GM23338 (cell line): ENCODE data around the gene EXOC7. TPM values are rescaled to one million over a fixed set of nuclear protein-coding genes. Genes with fewer than 3 reads are reported as not detected.

Source experiments
- ATAC-seq: fragments of 200-7000 bp; cut with Tn5 transposase; 3 replicates; pipeline ENCODE4 v1.9.1; 2020
- DNase-seq: peaks from one replicate; pipeline ENCODE4 v3.0.0-alpha.2; 2015; ENCODE audit warnings: low spot score
- H2AFZ ChIP-seq: fragments of 200-600 bp; sonication (generic); 2 replicates; pipeline ENCODE4 v1.8.0; 2016; ENCODE audit warnings: antibody characterized with exemption, mild to moderate bottlenecking, moderate library complexity
- H3F3A ChIP-seq: fragments of 200-600 bp; sonication (generic); replicated peaks from 2 replicates; pipeline ENCODE4 v1.8.0; 2017; ENCODE audit warnings: antibody characterized with exemption, mixed run types, low read depth
- H3K27ac ChIP-seq: fragments of 200-600 bp; sonication (generic); 2 replicates; pipeline ENCODE4 v1.6.1; 2016; ENCODE audit warnings: low read depth
- H3K27me3 ChIP-seq: fragments of 200-600 bp; sonication (generic); 2 replicates; pipeline ENCODE4 v1.8.0; 2016; ENCODE audit warnings: mild to moderate bottlenecking, mixed run types, moderate library complexity; ENCODE audit not compliant: insufficient read depth
- H3K36me3 ChIP-seq: fragments of 200-600 bp; sonication (generic); 2 replicates; pipeline ENCODE4 v1.8.0; 2016; ENCODE audit warnings: mild to moderate bottlenecking; ENCODE audit not compliant: insufficient read depth
- H3K4me1 ChIP-seq: fragments of 200-600 bp; sonication (generic); 2 replicates; pipeline ENCODE4 v1.8.0; 2016; ENCODE audit warnings: mild to moderate bottlenecking, moderate library complexity; ENCODE audit not compliant: insufficient read depth
- H3K4me2 ChIP-seq: fragments of 200-600 bp; sonication (generic); 2 replicates; pipeline ENCODE4 v1.7.1; 2017; ENCODE audit warnings: mixed run types
- H3K4me3 ChIP-seq: fragments of 200-600 bp; sonication (generic); 2 replicates; pipeline ENCODE4 v1.6.1; 2016; ENCODE audit warnings: mixed run types
- H3K79me2 ChIP-seq: fragments of 200-600 bp; sonication (generic); replicated peaks from 2 replicates; pipeline ENCODE4 v1.8.0; 2017; ENCODE audit warnings: mild to moderate bottlenecking; ENCODE audit not compliant: insufficient read depth
- H3K9me2 ChIP-seq: fragments of 200-600 bp; sonication (generic); 2 replicates; pipeline ENCODE4 v1.8.0; 2017; ENCODE audit not compliant: insufficient read depth
- H4K20me1 ChIP-seq: fragments of 200-600 bp; sonication (generic); replicated peaks from 2 replicates; pipeline ENCODE4 v1.8.0; 2017; ENCODE audit warnings: mild to moderate bottlenecking; ENCODE audit not compliant: insufficient read depth
- H3K27ac Mint-ChIP-seq: 2 replicates; pipeline ENCODE4 v1.8.0; 2020; ENCODE audit warnings: inconsistent platforms, mild to moderate bottlenecking, moderate library complexity, mixed read lengths
- H3K27me3 Mint-ChIP-seq: 3 replicates; pipeline ENCODE4 v1.8.0; 2022; ENCODE audit warnings: low read depth, mild to moderate bottlenecking, moderate library complexity, mixed read lengths, inconsistent platforms; ENCODE audit not compliant: insufficient read depth, poor library complexity
- H3K36me3 Mint-ChIP-seq: 3 replicates; pipeline ENCODE4 v1.8.0; 2021; ENCODE audit warnings: low read depth, mild to moderate bottlenecking, inconsistent platforms, moderate library complexity, mixed read lengths
- H3K4me1 Mint-ChIP-seq: 3 replicates; pipeline ENCODE4 v1.8.0; 2020; ENCODE audit warnings: mild to moderate bottlenecking, inconsistent platforms, mixed read lengths
- H3K4me3 Mint-ChIP-seq: 3 replicates; pipeline ENCODE4 v1.8.0; 2021; ENCODE audit warnings: moderate library complexity, mild to moderate bottlenecking, inconsistent platforms, mixed read lengths
- H3K9me3 Mint-ChIP-seq: 3 replicates; pipeline ENCODE4 v1.8.0; 2020; ENCODE audit warnings: moderate library complexity, mild to moderate bottlenecking, inconsistent platforms, mixed read lengths
- CREB1 ChIP-seq: fragments of 250-450 bp; sonication (Bioruptor Pico); IDR thresholded peaks from 2 replicates; pipeline ENCODE4 v1.5.0; 2020; ENCODE audit warnings: low read depth, mild to moderate bottlenecking, moderate library complexity
- EZH2 ChIP-seq: fragments of 200-600 bp; sonication (generic); IDR thresholded peaks from one replicate; pipeline ENCODE4 v1.8.0; 2017; ENCODE audit warnings: antibody characterized with exemption, mild to moderate bottlenecking, low read depth; ENCODE audit not compliant: unreplicated experiment
- EZH2phosphoT487 ChIP-seq: fragments of 200-600 bp; sonication (generic); IDR thresholded peaks from one replicate; pipeline ENCODE4 v1.8.1; 2018; ENCODE audit warnings: antibody characterized with exemption; ENCODE audit not compliant: unreplicated experiment
- JUNB ChIP-seq: IDR thresholded peaks from one replicate; pipeline ENCODE4 v1.6.1; 2016; ENCODE audit warnings: antibody characterized with exemption; ENCODE audit not compliant: unreplicated experiment
- NANOG ChIP-seq: IDR thresholded peaks from 2 replicates; pipeline ENCODE4 v1.6.1; 2016; ENCODE audit warnings: antibody characterized with exemption, borderline replicate concordance
- POLR2AphosphoS5 ChIP-seq: IDR thresholded peaks from 2 replicates; pipeline ENCODE4 v1.6.1; 2016; ENCODE audit warnings: antibody characterized with exemption, low read depth
- STAT1 ChIP-seq: IDR thresholded peaks from one replicate; pipeline ENCODE4 v1.6.1; 2016; ENCODE audit warnings: antibody characterized with exemption; ENCODE audit not compliant: unreplicated experiment
- ZNF114 ChIP-seq: fragments of 250-450 bp; sonication (Bioruptor Pico); IDR thresholded peaks from 2 replicates; pipeline ENCODE4 v1.5.0; 2020; ENCODE audit warnings: mild to moderate bottlenecking, moderate library complexity
- ZNF331 ChIP-seq: fragments of 250-450 bp; sonication (Bioruptor Pico); IDR thresholded peaks from 2 replicates; pipeline ENCODE4 v1.5.0; 2020; ENCODE audit warnings: low read depth, mild to moderate bottlenecking, moderate library complexity
- polyA plus RNA-seq: library from polyadenylated mRNA; unstranded; fragments of >200 nt; fragmentation: Nextera tagmentation; extraction: Ambion mirVana; gene quantifications from 2 replicates; pipeline ENCODE4 v1.2.1, GENCODE V29; 2016
- total RNA-seq: library from RNA; depleted of rRNA; stranded (reverse); fragments of >200 nt; shearing (Covaris generic); gene quantifications from 2 replicates; pipeline ENCODE4 v1.2.3, GENCODE V29; 2014
- TF ChIP-seq, protein P1 (sequence below): IDR thresholded peaks from 2 replicates; pipeline ENCODE4 v1.6.1; 2016; ENCODE audit warnings: antibody characterized with exemption
- TF ChIP-seq, protein P2 (sequence below), 2 experiments: fragments of 200-600 bp in 1 of 2; sonication (generic) in 1 of 2; conservative IDR thresholded peaks; 2 replicates each; pipeline versions ENCODE4 v1.5.1 to v1.6.1; 2016 to 2017; ENCODE audit warnings: antibody characterized with exemption in 2 of 2, low read depth in 2 of 2, mild to moderate bottlenecking in 2 of 2, moderate library complexity in 1 of 2
- TF ChIP-seq, protein P3 (sequence below): IDR thresholded peaks from one replicate; pipeline ENCODE4 v1.6.1; 2018; ENCODE audit warnings: antibody characterized with exemption; ENCODE audit not compliant: unreplicated experiment
- TF ChIP-seq, protein P4 (sequence below): fragments of 250-450 bp; sonication (Bioruptor Pico); IDR thresholded peaks from 2 replicates; pipeline ENCODE4 v1.5.0; 2020; ENCODE audit warnings: mild to moderate bottlenecking, moderate library complexity

The EXOC7 gene
- total and polyA plus RNA-seq, 2 experiments from 2014 or later, result 75.4 to 77.4 TPM

DNA sequence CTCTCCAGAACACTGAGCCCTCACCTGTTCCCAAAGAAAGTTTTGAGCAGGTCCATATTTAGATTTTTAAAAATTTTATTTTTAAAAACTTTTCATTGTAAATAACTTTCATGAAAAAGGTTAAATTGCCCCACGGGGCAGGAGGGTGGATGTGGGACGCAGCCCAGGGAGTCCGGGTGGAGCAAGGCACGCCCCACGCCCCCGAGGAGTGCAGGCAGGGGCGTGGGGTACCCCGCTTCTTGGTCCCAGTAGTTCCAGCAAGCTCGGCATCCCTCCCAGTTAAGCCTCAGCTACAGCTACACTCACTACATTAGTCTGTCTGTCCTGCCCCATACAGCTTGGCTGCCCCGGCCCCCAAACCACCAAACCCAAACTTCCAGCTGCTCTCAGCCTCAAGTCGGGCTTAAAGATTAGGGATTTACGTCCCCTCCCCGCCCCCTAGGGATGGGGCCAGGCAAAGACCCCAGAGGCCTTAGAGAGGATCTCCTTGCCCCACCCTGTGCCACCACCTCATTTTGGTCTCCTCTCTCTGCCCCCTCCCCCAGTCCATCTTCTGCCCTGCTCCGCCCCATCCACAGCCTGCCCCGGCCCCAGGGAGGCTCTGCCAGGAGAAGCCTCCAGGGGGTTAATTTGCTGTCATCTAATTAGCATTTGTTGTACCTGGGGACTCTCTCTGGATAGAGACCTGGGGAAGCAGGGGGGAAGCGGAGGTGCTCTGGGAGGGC, 32.9 kb upstream of the EXOC7 start:
- TF ChIP-seq ZNF331 (CRISPR knock-in tag), result no peak
- peak; percentile 19 for TF ChIP-seq EZH2
- TF ChIP-seq, protein P1, sequence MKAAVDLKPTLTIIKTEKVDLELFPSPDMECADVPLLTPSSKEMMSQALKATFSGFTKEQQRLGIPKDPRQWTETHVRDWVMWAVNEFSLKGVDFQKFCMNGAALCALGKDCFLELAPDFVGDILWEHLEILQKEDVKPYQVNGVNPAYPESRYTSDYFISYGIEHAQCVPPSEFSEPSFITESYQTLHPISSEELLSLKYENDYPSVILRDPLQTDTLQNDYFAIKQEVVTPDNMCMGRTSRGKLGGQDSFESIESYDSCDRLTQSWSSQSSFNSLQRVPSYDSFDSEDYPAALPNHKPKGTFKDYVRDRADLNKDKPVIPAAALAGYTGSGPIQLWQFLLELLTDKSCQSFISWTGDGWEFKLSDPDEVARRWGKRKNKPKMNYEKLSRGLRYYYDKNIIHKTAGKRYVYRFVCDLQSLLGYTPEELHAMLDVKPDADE, result no peak
- TF ChIP-seq, protein P2, sequence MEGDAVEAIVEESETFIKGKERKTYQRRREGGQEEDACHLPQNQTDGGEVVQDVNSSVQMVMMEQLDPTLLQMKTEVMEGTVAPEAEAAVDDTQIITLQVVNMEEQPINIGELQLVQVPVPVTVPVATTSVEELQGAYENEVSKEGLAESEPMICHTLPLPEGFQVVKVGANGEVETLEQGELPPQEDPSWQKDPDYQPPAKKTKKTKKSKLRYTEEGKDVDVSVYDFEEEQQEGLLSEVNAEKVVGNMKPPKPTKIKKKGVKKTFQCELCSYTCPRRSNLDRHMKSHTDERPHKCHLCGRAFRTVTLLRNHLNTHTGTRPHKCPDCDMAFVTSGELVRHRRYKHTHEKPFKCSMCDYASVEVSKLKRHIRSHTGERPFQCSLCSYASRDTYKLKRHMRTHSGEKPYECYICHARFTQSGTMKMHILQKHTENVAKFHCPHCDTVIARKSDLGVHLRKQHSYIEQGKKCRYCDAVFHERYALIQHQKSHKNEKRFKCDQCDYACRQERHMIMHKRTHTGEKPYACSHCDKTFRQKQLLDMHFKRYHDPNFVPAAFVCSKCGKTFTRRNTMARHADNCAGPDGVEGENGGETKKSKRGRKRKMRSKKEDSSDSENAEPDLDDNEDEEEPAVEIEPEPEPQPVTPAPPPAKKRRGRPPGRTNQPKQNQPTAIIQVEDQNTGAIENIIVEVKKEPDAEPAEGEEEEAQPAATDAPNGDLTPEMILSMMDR (conservative IDR thresholded peaks at IDR 0.05; ENCODE audit: low read depth in 2 of 2), result 0 out of 4 replicates have a peak, but pooled peaks of 1 of the 2 experiments have one; percentile 12
- no peak for TF ChIP-seq ZNF114 (CRISPR knock-in tag)
- 0 out of 2 replicates have a peak, but pooled peaks have one; percentile 8 for TF ChIP-seq CREB1 (CRISPR knock-in tag)
- TF ChIP-seq, protein P3, sequence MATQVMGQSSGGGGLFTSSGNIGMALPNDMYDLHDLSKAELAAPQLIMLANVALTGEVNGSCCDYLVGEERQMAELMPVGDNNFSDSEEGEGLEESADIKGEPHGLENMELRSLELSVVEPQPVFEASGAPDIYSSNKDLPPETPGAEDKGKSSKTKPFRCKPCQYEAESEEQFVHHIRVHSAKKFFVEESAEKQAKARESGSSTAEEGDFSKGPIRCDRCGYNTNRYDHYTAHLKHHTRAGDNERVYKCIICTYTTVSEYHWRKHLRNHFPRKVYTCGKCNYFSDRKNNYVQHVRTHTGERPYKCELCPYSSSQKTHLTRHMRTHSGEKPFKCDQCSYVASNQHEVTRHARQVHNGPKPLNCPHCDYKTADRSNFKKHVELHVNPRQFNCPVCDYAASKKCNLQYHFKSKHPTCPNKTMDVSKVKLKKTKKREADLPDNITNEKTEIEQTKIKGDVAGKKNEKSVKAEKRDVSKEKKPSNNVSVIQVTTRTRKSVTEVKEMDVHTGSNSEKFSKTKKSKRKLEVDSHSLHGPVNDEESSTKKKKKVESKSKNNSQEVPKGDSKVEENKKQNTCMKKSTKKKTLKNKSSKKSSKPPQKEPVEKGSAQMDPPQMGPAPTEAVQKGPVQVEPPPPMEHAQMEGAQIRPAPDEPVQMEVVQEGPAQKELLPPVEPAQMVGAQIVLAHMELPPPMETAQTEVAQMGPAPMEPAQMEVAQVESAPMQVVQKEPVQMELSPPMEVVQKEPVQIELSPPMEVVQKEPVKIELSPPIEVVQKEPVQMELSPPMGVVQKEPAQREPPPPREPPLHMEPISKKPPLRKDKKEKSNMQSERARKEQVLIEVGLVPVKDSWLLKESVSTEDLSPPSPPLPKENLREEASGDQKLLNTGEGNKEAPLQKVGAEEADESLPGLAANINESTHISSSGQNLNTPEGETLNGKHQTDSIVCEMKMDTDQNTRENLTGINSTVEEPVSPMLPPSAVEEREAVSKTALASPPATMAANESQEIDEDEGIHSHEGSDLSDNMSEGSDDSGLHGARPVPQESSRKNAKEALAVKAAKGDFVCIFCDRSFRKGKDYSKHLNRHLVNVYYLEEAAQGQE, result no peak
- TF ChIP-seq STAT1, result no peak
- TF ChIP-seq, protein P4, sequence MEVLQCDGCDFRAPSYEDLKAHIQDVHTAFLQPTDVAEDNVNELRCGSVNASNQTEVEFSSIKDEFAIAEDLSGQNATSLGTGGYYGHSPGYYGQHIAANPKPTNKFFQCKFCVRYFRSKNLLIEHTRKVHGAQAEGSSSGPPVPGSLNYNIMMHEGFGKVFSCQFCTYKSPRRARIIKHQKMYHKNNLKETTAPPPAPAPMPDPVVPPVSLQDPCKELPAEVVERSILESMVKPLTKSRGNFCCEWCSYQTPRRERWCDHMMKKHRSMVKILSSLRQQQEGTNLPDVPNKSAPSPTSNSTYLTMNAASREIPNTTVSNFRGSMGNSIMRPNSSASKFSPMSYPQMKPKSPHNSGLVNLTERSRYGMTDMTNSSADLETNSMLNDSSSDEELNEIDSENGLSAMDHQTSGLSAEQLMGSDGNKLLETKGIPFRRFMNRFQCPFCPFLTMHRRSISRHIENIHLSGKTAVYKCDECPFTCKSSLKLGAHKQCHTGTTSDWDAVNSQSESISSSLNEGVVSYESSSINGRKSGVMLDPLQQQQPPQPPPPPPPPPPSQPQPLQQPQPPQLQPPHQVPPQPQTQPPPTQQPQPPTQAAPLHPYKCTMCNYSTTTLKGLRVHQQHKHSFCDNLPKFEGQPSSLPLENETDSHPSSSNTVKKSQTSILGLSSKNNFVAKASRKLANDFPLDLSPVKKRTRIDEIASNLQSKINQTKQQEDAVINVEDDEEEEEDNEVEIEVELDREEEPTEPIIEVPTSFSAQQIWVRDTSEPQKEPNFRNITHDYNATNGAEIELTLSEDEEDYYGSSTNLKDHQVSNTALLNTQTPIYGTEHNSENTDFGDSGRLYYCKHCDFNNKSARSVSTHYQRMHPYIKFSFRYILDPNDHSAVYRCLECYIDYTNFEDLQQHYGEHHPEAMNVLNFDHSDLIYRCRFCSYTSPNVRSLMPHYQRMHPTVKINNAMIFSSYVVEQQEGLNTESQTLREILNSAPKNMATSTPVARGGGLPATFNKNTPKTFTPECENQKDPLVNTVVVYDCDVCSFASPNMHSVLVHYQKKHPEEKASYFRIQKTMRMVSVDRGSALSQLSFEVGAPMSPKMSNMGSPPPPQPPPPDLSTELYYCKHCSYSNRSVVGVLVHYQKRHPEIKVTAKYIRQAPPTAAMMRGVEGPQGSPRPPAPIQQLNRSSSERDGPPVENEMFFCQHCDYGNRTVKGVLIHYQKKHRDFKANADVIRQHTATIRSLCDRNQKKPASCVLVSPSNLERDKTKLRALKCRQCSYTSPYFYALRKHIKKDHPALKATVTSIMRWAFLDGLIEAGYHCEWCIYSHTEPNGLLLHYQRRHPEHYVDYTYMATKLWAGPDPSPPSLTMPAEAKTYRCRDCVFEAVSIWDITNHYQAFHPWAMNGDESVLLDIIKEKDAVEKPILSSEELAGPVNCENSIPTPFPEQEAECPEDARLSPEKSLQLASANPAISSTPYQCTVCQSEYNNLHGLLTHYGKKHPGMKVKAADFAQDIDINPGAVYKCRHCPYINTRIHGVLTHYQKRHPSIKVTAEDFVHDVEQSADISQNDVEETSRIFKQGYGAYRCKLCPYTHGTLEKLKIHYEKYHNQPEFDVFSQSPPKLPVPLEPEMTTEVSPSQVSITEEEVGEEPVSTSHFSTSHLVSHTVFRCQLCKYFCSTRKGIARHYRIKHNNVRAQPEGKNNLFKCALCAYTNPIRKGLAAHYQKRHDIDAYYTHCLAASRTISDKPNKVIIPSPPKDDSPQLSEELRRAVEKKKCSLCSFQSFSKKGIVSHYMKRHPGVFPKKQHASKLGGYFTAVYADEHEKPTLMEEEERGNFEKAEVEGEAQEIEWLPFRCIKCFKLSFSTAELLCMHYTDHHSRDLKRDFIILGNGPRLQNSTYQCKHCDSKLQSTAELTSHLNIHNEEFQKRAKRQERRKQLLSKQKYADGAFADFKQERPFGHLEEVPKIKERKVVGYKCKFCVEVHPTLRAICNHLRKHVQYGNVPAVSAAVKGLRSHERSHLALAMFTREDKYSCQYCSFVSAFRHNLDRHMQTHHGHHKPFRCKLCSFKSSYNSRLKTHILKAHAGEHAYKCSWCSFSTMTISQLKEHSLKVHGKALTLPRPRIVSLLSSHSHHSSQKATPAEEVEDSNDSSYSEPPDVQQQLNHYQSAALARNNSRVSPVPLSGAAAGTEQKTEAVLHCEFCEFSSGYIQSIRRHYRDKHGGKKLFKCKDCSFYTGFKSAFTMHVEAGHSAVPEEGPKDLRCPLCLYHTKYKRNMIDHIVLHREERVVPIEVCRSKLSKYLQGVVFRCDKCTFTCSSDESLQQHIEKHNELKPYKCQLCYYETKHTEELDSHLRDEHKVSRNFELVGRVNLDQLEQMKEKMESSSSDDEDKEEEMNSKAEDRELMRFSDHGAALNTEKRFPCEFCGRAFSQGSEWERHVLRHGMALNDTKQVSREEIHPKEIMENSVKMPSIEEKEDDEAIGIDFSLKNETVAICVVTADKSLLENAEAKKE (CRISPR knock-in tag), result no peak
- peak; percentile 58 for TF ChIP-seq POLR2AphosphoS5
- TF ChIP-seq NANOG, result no peak
- no peak for TF ChIP-seq JUNB
- no peak for TF ChIP-seq EZH2phosphoT487
- no peak overlapping the region for H3K27ac Mint-ChIP-seq
- DNase-seq, result peak; percentile 76
- Histone ChIP-seq H3K4me1 (peaks cover 78% of the 10 kb centered on the region), H3K4me2 (peak overlapping the region; percentile 91), H3K36me3 (no peaks in the 10 kb centered on the region), H3K4me3 (peak overlapping the region; percentile 85), H3K79me2 (no peaks in the 10 kb centered on the region), H3K27ac (no peak overlapping the region), H4K20me1 (no peaks in the 10 kb centered on the region), H3K27me3 (peaks cover 79% of the 10 kb centered on the region), H3F3A (peaks cover 32% of the 10 kb centered on the region), H3K9me2 (no peaks in the 10 kb centered on the region), H2AFZ (no peak overlapping the region)
- peak; percentile 3 for ATAC-seq
- H3K4me3 Mint-ChIP-seq, result peak overlapping the region; percentile 54
- H3K36me3 Mint-ChIP-seq, result no peaks in the 10 kb centered on the region
- peaks cover 61% of the 10 kb centered on the region for H3K4me1 Mint-ChIP-seq
- H3K9me3 Mint-ChIP-seq, result no peaks in the 10 kb centered on the region; the same call in 2 of the 3 replicates
- H3K27me3 Mint-ChIP-seq, result peaks cover 70% of the 10 kb centered on the region
